ENCODE results near the gene STK10.

DNA sequence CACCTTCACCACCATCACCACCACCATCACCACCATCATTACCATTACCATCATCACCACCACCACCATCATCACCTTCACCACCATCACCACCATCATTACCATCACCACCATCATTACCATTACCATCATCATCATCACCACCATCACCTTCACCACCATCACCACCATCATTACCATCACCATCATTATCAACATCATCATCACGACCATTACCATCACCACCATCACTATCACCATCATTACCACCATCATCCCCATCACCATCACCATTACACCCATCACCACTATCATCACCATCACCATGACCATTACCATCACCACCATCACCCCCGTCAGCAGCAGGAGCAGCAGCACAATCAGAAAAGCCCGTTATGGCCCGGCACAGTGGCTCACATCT is 89.1 kb downstream of the STK10 start:
- TF ChIP-seq POLR2A (IDR thresholded peaks at IDR 0.05) = no peak
- TF ChIP-seq, protein P1, sequence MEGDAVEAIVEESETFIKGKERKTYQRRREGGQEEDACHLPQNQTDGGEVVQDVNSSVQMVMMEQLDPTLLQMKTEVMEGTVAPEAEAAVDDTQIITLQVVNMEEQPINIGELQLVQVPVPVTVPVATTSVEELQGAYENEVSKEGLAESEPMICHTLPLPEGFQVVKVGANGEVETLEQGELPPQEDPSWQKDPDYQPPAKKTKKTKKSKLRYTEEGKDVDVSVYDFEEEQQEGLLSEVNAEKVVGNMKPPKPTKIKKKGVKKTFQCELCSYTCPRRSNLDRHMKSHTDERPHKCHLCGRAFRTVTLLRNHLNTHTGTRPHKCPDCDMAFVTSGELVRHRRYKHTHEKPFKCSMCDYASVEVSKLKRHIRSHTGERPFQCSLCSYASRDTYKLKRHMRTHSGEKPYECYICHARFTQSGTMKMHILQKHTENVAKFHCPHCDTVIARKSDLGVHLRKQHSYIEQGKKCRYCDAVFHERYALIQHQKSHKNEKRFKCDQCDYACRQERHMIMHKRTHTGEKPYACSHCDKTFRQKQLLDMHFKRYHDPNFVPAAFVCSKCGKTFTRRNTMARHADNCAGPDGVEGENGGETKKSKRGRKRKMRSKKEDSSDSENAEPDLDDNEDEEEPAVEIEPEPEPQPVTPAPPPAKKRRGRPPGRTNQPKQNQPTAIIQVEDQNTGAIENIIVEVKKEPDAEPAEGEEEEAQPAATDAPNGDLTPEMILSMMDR (IDR thresholded peaks at IDR 0.05) = no peak
